ENCODE results near the gene APPL1. TPM values are rescaled to one million over a fixed set of nuclear protein-coding genes. Genes with fewer than 3 reads are reported as not detected.

APPL1 gene
- total and polyA plus RNA-seq, 2 of the 4 experiments (the other 2 are of a cell fraction): 9.6 to 46.2 TPM

DNA sequence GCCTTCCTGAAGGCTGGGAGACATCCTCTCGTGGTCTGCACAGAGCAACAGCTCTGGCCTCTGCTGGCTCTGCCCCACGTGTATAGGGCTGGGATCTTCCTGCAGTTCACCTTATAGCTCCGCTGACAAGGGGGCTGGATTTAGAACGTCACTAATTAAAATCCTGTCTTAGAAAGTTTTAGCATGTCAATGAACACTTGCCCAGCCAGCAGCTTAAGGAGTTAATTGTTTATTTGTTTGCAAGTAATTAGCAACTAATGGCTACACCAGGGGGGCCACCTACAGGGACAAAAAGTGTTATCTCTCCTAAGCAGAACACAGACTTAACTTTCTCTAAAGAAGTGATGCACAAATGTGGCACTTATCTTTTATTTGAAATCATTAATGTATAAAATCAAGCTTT lies 27.6 kb upstream of the APPL1 start, which contains the start of gene HESX1:
TSS of gene HESX1 (minus strand) at position 84 of the 403 bp plus-strand sequence. CDS start at position 24, 60 bp downstream.
- Histone ChIP-seq H4K20me1 (ENCODE audit: insufficient read depth, low read length) (no peaks in the 10 kb centered on the region), H2BK5ac (ENCODE audit: low read depth, low read length, poor library complexity, severe bottlenecking) (no peak within 1 kb of the TSS), H2AK5ac (ENCODE audit: low read depth, low read length) (no peak within 1 kb of the TSS), H3K4ac (ENCODE audit: low read depth, low read length) (no peak within 1 kb of the TSS), H3K56ac (ENCODE audit: extremely low read depth, insufficient read depth, low read length) (no peak within 1 kb of the TSS), H3K14ac (replicated peaks; ENCODE audit: low read depth, low read length) (no peak within 1 kb of the TSS), H3K9me1 (ENCODE audit: insufficient read depth, low read length) (no peaks in the 10 kb centered on the region), H4K8ac (ENCODE audit: low read depth in 2 of 2, low read length in 2 of 2) (no peak within 1 kb of the TSS), H3K36me3 (ENCODE audit: control insufficient read depth, insufficient read depth, low read length) (no peaks in the 10 kb centered on the region), H3K4me3 (ENCODE audit: insufficient read depth, low read depth, low read length) (no peak within 1 kb of the TSS), H3K18ac (ENCODE audit: low read depth, low read length) (no peak within 1 kb of the TSS), H3K9ac (ENCODE audit: low read depth, low read length) (no peak within 1 kb of the TSS), H2BK20ac (ENCODE audit: low read depth, low read length) (no peak within 1 kb of the TSS), H3K9me3 (ENCODE audit: control insufficient read depth, insufficient read depth, low read length) (no peaks in the 10 kb centered on the region), H4K91ac (ENCODE audit: insufficient read depth, low read depth, low read length) (no peak within 1 kb of the TSS), H3K27ac (ENCODE audit: insufficient read depth, low read length) (no peak within 1 kb of the TSS), H2AFZ (replicated peaks; ENCODE audit: low read length, poor library complexity) (no peak within 1 kb of the TSS), H4K5ac (ENCODE audit: low read depth, low read length) (no peak within 1 kb of the TSS), H3K4me2 (ENCODE audit: low read depth, low read length) (no peak within 1 kb of the TSS), H2BK15ac (ENCODE audit: low read depth, low read length) (no peak within 1 kb of the TSS), H2AK9ac (replicated peaks; ENCODE audit: low read depth, low read length, poor library complexity) (no peak within 1 kb of the TSS), H3K27me3 (ENCODE audit: control insufficient read depth, insufficient read depth, low read length) (peaks cover 1% of the 10 kb centered on the region), H3K23ac (ENCODE audit: low read depth, low read length) (no peak within 1 kb of the TSS), H2BK120ac (ENCODE audit: low read depth, low read length) (no peak within 1 kb of the TSS), H3K4me1 (ENCODE audit: control insufficient read depth, insufficient read depth, low read length) (no peaks in the 10 kb centered on the region), H3K79me1 (ENCODE audit: low read depth in 1 of 2, low read length in 2 of 2) (no peaks in the 10 kb centered on the region)
- DNase-seq (no peak), ATAC-seq (ENCODE audit: low read depth) (no peak)
- POLR2A ChIA-PET (ENCODE audit: unreplicated experiment): no interaction called here
- BruUV-seq (replicated peaks): no TSS peak
- CTCF ChIA-PET: interaction anchor here (0.6 kb wide), 1 partner anchor 198 kb away, joined by 3 read pairs; no protein-coding TSS in a partner anchor
- in situ Hi-C loops (cut with MboI; ENCODE audit: low sequenced_read_pairs): no loop called here
- WGBS, 2 experiments (ENCODE audit: extremely low coverage in 2 of 2, insufficient read length in 1 of 2): no CpG with 5 or more reads among the region's 4 CpGs
- TF ChIP-seq MXI1 (IDR thresholded peaks at IDR 0.05; ENCODE audit: borderline replicate concordance, low read depth, low read length) (no peak), SMC3 (IDR thresholded peaks at IDR 0.05; ENCODE audit: low read depth, low read length) (no peak)
- dilution Hi-C loops (cut with HindIII; ENCODE audit: low sequenced_read_pairs, unreplicated experiment): no loop called here
- intact Hi-C loops (cut with micrococcal nuclease): no loop called here

Data from IMR-90 (cell line).